IMR-90 (cell line): ENCODE data around the gene ASXL3. TPM values are rescaled to one million over a fixed set of nuclear protein-coding genes. Genes with fewer than 3 reads are reported as not detected.

ENCODE experiments used
- ATAC-seq: fragments of 200-7000 bp; cut with Tn5 transposase; 2 replicates; pipeline ENCODE4 v1.9.1; 2020; ENCODE audit warnings: low read depth, mild to moderate bottlenecking, moderate library complexity
- BruUV-seq: library from RNA; stranded (reverse); fragments of 400-500 nt; replicated peaks from 2 replicates; lab custom pipeline; 2021; lab: Mats Ljungman, UMichigan
- CTCF ChIA-PET: fragments of 300-600 bp; formaldehyde crosslinking; extraction: SDS; loops from one replicate; lab custom pipeline; 2021; ENCODE audit warnings: antibody characterized with exemption; lab: Yijun Ruan, JAX
- POLR2A ChIA-PET: fragments of 300-600 bp; sonication (Branson Sonifier 250); formaldehyde crosslinking; loops from one replicate; lab custom pipeline; 2022; ENCODE audit warnings: antibody characterized with exemption; ENCODE audit not compliant: unreplicated experiment; lab: Charles Lee
- DNase-seq: peaks from one replicate; pipeline ENCODE4 v3.0.0; 2013
- H2AFZ ChIP-seq: replicated peaks from 2 replicates; pipeline ENCODE3; 2013; ENCODE audit warnings: low read length, mild to moderate bottlenecking; ENCODE audit not compliant: poor library complexity
- H2AK5ac ChIP-seq: 2 replicates; pipeline ENCODE4 v1.6.1; 2013; ENCODE audit warnings: low read depth, low read length, inconsistent platforms
- H2AK9ac ChIP-seq: replicated peaks from 2 replicates; pipeline ENCODE3; 2013; ENCODE audit warnings: mild to moderate bottlenecking, low read depth, low read length, moderate library complexity; ENCODE audit not compliant: poor library complexity
- H2BK120ac ChIP-seq: 2 replicates; pipeline ENCODE4 v1.6.1; 2013; ENCODE audit warnings: low read depth, low read length, inconsistent platforms
- H2BK15ac ChIP-seq: 3 replicates; pipeline ENCODE4 v1.6.1; 2013; ENCODE audit warnings: low read depth, low read length, inconsistent platforms
- H2BK20ac ChIP-seq: 2 replicates; pipeline ENCODE4 v1.6.1; 2013; ENCODE audit warnings: low read depth, mild to moderate bottlenecking, inconsistent platforms, low read length, moderate library complexity
- H2BK5ac ChIP-seq: 2 replicates; pipeline ENCODE4 v1.6.1; 2013; ENCODE audit warnings: mild to moderate bottlenecking, low read depth, low read length, inconsistent platforms; ENCODE audit not compliant: poor library complexity, severe bottlenecking
- H3K14ac ChIP-seq: replicated peaks from 2 replicates; pipeline ENCODE4 v1.6.1; 2013; ENCODE audit warnings: low read depth, low read length, inconsistent platforms
- H3K18ac ChIP-seq: 2 replicates; pipeline ENCODE4 v1.6.1; 2013; ENCODE audit warnings: low read depth, low read length, control low read depth
- H3K23ac ChIP-seq: 2 replicates; pipeline ENCODE4 v1.6.1; 2013; ENCODE audit warnings: low read depth, low read length, inconsistent platforms
- H3K27ac ChIP-seq: 2 replicates; pipeline ENCODE4 v1.5.1; 2013; ENCODE audit warnings: mild to moderate bottlenecking, control low read depth, low read length; ENCODE audit not compliant: insufficient read depth
- H3K27me3 ChIP-seq: 2 replicates; pipeline ENCODE4 v1.6.1; 2013; ENCODE audit warnings: low read length; ENCODE audit not compliant: control insufficient read depth, insufficient read depth
- H3K36me3 ChIP-seq: 2 replicates; pipeline ENCODE4 v1.6.1; 2013; ENCODE audit warnings: low read length, mixed read lengths; ENCODE audit not compliant: control insufficient read depth, insufficient read depth
- H3K4ac ChIP-seq: 2 replicates; pipeline ENCODE4 v1.6.1; 2013; ENCODE audit warnings: low read depth, low read length, inconsistent platforms
- H3K4me1 ChIP-seq: 2 replicates; pipeline ENCODE4 v1.6.1; 2013; ENCODE audit warnings: low read length, mixed read lengths; ENCODE audit not compliant: control insufficient read depth, insufficient read depth
- H3K4me2 ChIP-seq: 2 replicates; pipeline ENCODE4 v1.6.1; 2013; ENCODE audit warnings: low read depth, mild to moderate bottlenecking, control low read depth, low read length, moderate library complexity
- H3K4me3 ChIP-seq: 2 replicates; pipeline ENCODE4 v1.5.1; 2013; ENCODE audit warnings: low read depth, mild to moderate bottlenecking, control low read depth, low read length, moderate library complexity; ENCODE audit not compliant: insufficient read depth
- H3K56ac ChIP-seq: 2 replicates; pipeline ENCODE4 v1.6.1; 2013; ENCODE audit warnings: low read length, inconsistent platforms; ENCODE audit not compliant: insufficient read depth; ENCODE audit errors: extremely low read depth
- H3K79me1 ChIP-seq, 2 experiments: 2 replicates each; pipeline ENCODE4 v1.6.1; 2013; ENCODE audit warnings: low read length in 2 of 2, inconsistent platforms in 1 of 2, low read depth in 1 of 2
- H3K9ac ChIP-seq: 2 replicates; pipeline ENCODE4 v1.6.1; 2013; ENCODE audit warnings: low read depth, low read length, control low read depth
- H3K9me1 ChIP-seq: 2 replicates; pipeline ENCODE4 v1.6.1; 2013; ENCODE audit warnings: low read length, inconsistent platforms; ENCODE audit not compliant: insufficient read depth
- H3K9me3 ChIP-seq: 2 replicates; pipeline ENCODE4 v1.6.1; 2013; ENCODE audit warnings: low read length; ENCODE audit not compliant: control insufficient read depth, insufficient read depth
- H4K20me1 ChIP-seq: 2 replicates; pipeline ENCODE4 v1.6.1; 2013; ENCODE audit warnings: low read length, inconsistent platforms; ENCODE audit not compliant: insufficient read depth
- H4K5ac ChIP-seq: 2 replicates; pipeline ENCODE4 v1.6.1; 2013; ENCODE audit warnings: mild to moderate bottlenecking, low read depth, low read length, control low read depth
- H4K8ac ChIP-seq, 2 experiments: 2 replicates each; pipeline ENCODE4 v1.6.1; 2013; ENCODE audit warnings: low read depth in 2 of 2, low read length in 2 of 2, control low read depth in 1 of 2, inconsistent platforms in 1 of 2
- H4K91ac ChIP-seq: 2 replicates; pipeline ENCODE4 v1.6.1; 2013; ENCODE audit warnings: low read depth, low read length, inconsistent platforms; ENCODE audit not compliant: insufficient read depth
- BHLHE40 ChIP-seq: fragments of 150-350 bp; IDR thresholded peaks from 2 replicates; pipeline ENCODE4 v1.6.1; 2016; ENCODE audit warnings: mild to moderate bottlenecking, low read depth, low read length
- CEBPB ChIP-seq: IDR thresholded peaks from 2 replicates; pipeline ENCODE4 v1.6.1; 2012; ENCODE audit warnings: low read depth, low read length, improper control_type of control experiment
- CTCF ChIP-seq: conservative IDR thresholded peaks from 2 replicates; pipeline ENCODE4 v1.5.1; 2012; ENCODE audit warnings: mild to moderate bottlenecking, low read depth, low read length, improper control_type of control experiment
- ELK1 ChIP-seq: fragments of 150-350 bp; IDR thresholded peaks from 2 replicates; pipeline ENCODE4 v1.6.1; 2016; ENCODE audit warnings: low read depth, mild to moderate bottlenecking, low read length, moderate library complexity, borderline replicate concordance
- MAFK ChIP-seq: IDR thresholded peaks from 2 replicates; pipeline ENCODE4 v1.6.1; 2012; ENCODE audit warnings: low read depth, low read length, improper control_type of control experiment
- MXI1 ChIP-seq: IDR thresholded peaks from 2 replicates; pipeline ENCODE4 v1.6.1; 2012; ENCODE audit warnings: low read depth, mild to moderate bottlenecking, low read length, moderate library complexity, borderline replicate concordance
- NFE2L2 ChIP-seq: fragments of 150-350 bp; IDR thresholded peaks from 2 replicates; pipeline ENCODE4 v1.6.1; 2016; ENCODE audit warnings: low read depth, mild to moderate bottlenecking, low read length
- RAD21 ChIP-seq: IDR thresholded peaks from 2 replicates; pipeline ENCODE4 v1.6.1; 2012; ENCODE audit warnings: low read length, improper control_type of control experiment
- RCOR1 ChIP-seq: IDR thresholded peaks from 2 replicates; pipeline ENCODE4 v1.6.1; 2012; ENCODE audit warnings: mild to moderate bottlenecking, low read length, improper control_type of control experiment; ENCODE audit not compliant: insufficient replicate concordance
- RFX5 ChIP-seq: IDR thresholded peaks from 2 replicates; pipeline ENCODE4 v1.8.0; 2012; ENCODE audit warnings: low read depth, mild to moderate bottlenecking, low read length, moderate library complexity
- SMC3 ChIP-seq: fragments of 150-350 bp; IDR thresholded peaks from 2 replicates; pipeline ENCODE4 v1.6.1; 2016; ENCODE audit warnings: low read depth, mild to moderate bottlenecking, antibody characterized with exemption, low read length, moderate library complexity
- USF2 ChIP-seq: fragments of 150-350 bp; IDR thresholded peaks from 2 replicates; pipeline ENCODE4 v1.6.1; 2017; ENCODE audit warnings: mild to moderate bottlenecking, antibody characterized with exemption, low read length, low read depth
- WGBS, 2 experiments: methylation state at CpG; one replicate each; pipeline versions ENCODE4 v1.1.5 to v1.1.7; 2013; ENCODE audit warnings: missing lambda C conversion rate in 2 of 2; ENCODE audit not compliant: insufficient read length in 1 of 2; ENCODE audit errors: extremely low coverage in 2 of 2; 5-methylcytosine and 5-hydroxymethylcytosine counted together
- dilution Hi-C: fragments of 300-500 bp; cut with HindIII; formaldehyde crosslinking; loops from one replicate; pipeline ENCODE4 v1.14.3; 2018; ENCODE audit warnings: low sequenced_read_pairs; ENCODE audit not compliant: unreplicated experiment
- in situ Hi-C: fragments of 300-500 bp; cut with MboI; formaldehyde crosslinking; loops from 3 replicates; pipeline ENCODE4 v1.14.3; 2019; ENCODE audit warnings: low sequenced_read_pairs, inconsistent platforms, mixed read lengths
- intact Hi-C: fragments of 100-400 bp; cut with micrococcal nuclease; formaldehyde crosslinking; loops from 2 replicates; pipeline ENCODE4 v1.10.0; 2022
- polyA plus RNA-seq, 3 experiments: library from polyadenylated mRNA; depleted of rRNA; stranded (reverse); fragments of >200 nt; gene quantifications; 2 replicates each; pipeline ENCODE4 v1.2.3, GENCODE V29; 2012; ENCODE audit warnings: low replicate concordance in 1 of 3
- total RNA-seq: library from RNA; depleted of rRNA; stranded (reverse); fragments of >200 nt; gene quantifications from 2 replicates; pipeline ENCODE4 v1.2.3, GENCODE V29; 2012

Gene ASXL3
- total and polyA plus RNA-seq, 2 of the 4 experiments (the other 2 are of a cell fraction), result 0.03 to 0.54 TPM

DNA sequence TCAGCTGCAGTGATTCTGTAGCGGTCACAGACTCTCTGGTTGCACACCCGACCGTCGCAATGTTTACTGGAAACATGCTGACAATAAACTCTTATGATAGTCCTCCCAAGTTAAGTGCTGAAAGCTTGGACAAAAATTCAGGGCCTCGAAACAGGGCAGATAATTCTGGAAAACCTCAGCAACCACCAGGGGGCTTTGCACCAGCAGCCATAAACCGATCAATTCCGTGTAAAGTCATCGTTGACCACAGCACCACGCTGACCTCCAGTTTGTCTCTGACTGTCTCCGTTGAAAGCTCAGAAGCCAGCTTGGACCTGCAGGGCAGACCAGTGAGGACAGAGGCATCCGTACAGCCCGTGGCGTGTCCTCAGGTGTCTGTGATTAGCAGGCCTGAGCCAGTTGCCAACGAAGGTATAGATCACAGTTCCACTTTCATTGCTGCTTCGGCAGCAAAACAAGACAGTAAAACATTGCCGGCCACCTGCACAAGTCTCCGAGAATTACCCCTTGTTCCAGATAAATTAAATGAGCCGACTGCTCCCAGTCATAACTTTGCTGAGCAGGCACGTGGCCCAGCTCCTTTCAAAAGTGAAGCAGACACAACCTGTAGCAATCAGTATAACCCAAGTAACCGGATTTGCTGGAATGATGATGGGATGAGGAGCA, 166.1 kb downstream of the ASXL3 start:
- H3K23ac ChIP-seq, result no peak overlapping the region
- no TSS peak for BruUV-seq

More for the DNA sequence above, 166.1 kb downstream of the ASXL3 start:
- TF ChIP-seq CTCF (no peak), NFE2L2 (no peak), RCOR1 (no peak), MXI1 (no peak), SMC3 (no peak), USF2 (no peak), CEBPB (no peak), MAFK (no peak), BHLHE40 (no peak), RAD21 (no peak), ELK1 (no peak), RFX5 (no peak)
- Histone ChIP-seq H3K56ac (no peak overlapping the region), H4K20me1 (no peaks in the 10 kb centered on the region), H3K9me1 (no peaks in the 10 kb centered on the region), H2BK15ac (no peak overlapping the region), H3K27me3 (no peaks in the 10 kb centered on the region; the same call in 1 of the 2 replicates), H2AK9ac (no peak overlapping the region), H3K4ac (no peak overlapping the region), H3K9ac (no peak overlapping the region), H4K91ac (no peak overlapping the region), H2BK120ac (no peak overlapping the region), H3K4me3 (no peak overlapping the region), H3K27ac (no peak overlapping the region), H3K14ac (no peak overlapping the region), H3K9me3 (no peaks in the 10 kb centered on the region), H3K4me2 (no peak overlapping the region), H4K5ac (no peak overlapping the region), H3K18ac (no peak overlapping the region), H3K4me1 (no peaks in the 10 kb centered on the region), H3K79me1 (no peaks in the 10 kb centered on the region), H2AFZ (no peak overlapping the region), H3K36me3 (peaks cover 2% of the 10 kb centered on the region; the same call in 1 of the 2 replicates), H4K8ac (no peak overlapping the region), H2BK20ac (no peak overlapping the region), H2BK5ac (no peak overlapping the region), H2AK5ac (no peak overlapping the region)
- intact Hi-C loops (no loop called here), dilution Hi-C loops (no loop called here), in situ Hi-C loops (no loop called here)
- DNase-seq, result no peak
- ChIA-PET CTCF (no interaction called here), POLR2A (no interaction called here)
- 95% methylated on average over 16 of the region's 20 CpGs; no CpG with 5 or more reads in 1 of the 2 experiments for WGBS, 2 experiments
- no peak for ATAC-seq
